H1 (cell line): Measurements from ENCODE around the gene ZNF366. TPM values are rescaled to one million over a fixed set of nuclear protein-coding genes. Genes with fewer than 3 reads are reported as not detected.

Source experiments
- CTCF ChIA-PET: fragments of 300-600 bp; sonication (Branson Sonifier 250); formaldehyde crosslinking; loops from one replicate; lab custom pipeline; 2021; ENCODE audit not compliant: partially characterized antibody; lab: Charles Lee
- POLR2A ChIA-PET: fragments of 300-600 bp; sonication (Branson Sonifier 250); formaldehyde crosslinking; loops from one replicate; lab custom pipeline; 2021; ENCODE audit warnings: inconsistent platforms; ENCODE audit not compliant: partially characterized antibody; lab: Charles Lee
- DNase-seq, 2 experiments: peaks; one replicate each; pipeline versions ENCODE4 v3.0.0 to v3.0.0-alpha.2; 2010 to 2022; ENCODE audit warnings: low spot score in 2 of 2, low read depth in 1 of 2, mixed read lengths in 1 of 2
- FAIRE-seq: peaks from 2 replicates; lab custom pipeline; 2011; peaks lifted over from hg19 to GRCh38; lab: Jason Lieb, UNC
- H2AFZ ChIP-seq: 2 replicates; pipeline ENCODE4 v1.8.1; 2012; ENCODE audit warnings: low read length, inconsistent platforms
- H2AK5ac ChIP-seq: 2 replicates; pipeline ENCODE4 v1.6.1; 2013; ENCODE audit warnings: low read depth, low read length
- H2BK120ac ChIP-seq: replicated peaks from 2 replicates; pipeline ENCODE3; 2013; ENCODE audit warnings: low read depth, low read length, inconsistent platforms
- H2BK12ac ChIP-seq: 2 replicates; pipeline ENCODE4 v1.6.1; 2013; ENCODE audit warnings: low read depth, low read length
- H2BK15ac ChIP-seq: 2 replicates; pipeline ENCODE4 v1.6.1; 2013; ENCODE audit warnings: low read length
- H2BK20ac ChIP-seq: 2 replicates; pipeline ENCODE4 v1.6.1; 2013; ENCODE audit warnings: low read length
- H2BK5ac ChIP-seq: 2 replicates; pipeline ENCODE4 v1.6.1; 2013; ENCODE audit warnings: low read depth, low read length
- H3K14ac ChIP-seq: 2 replicates; pipeline ENCODE4 v1.6.1; 2013; ENCODE audit warnings: inconsistent platforms; ENCODE audit not compliant: insufficient read length
- H3K18ac ChIP-seq: 2 replicates; pipeline ENCODE4 v1.6.1; 2013; ENCODE audit warnings: low read length; ENCODE audit errors: extremely low read depth
- H3K23ac ChIP-seq: 2 replicates; pipeline ENCODE4 v1.6.1; 2013; ENCODE audit warnings: inconsistent platforms; ENCODE audit not compliant: insufficient read length
- H3K23me2 ChIP-seq: 2 replicates; pipeline ENCODE4 v1.6.1; 2013; ENCODE audit warnings: low read depth, low read length
- H3K27ac ChIP-seq: 2 replicates; pipeline ENCODE4 v1.6.1; 2011; ENCODE audit warnings: low read depth, low read length, inconsistent platforms
- H3K27me3 ChIP-seq, 4 experiments: replicated peaks in 1 of 4; 1 replicate in 1 of 4; 2 replicates in 3 of 4; pipeline versions ENCODE4 v1.6.1 to v1.8.1; 2011 to 2013; ENCODE audit warnings: low read length in 3 of 4, mild to moderate bottlenecking in 3 of 4, inconsistent platforms in 2 of 4, mixed read lengths in 2 of 4, moderate library complexity in 1 of 4; ENCODE audit not compliant: control insufficient read depth in 3 of 4, insufficient read depth in 3 of 4; ENCODE audit errors: extremely low read depth in 1 of 4
- H3K36me3 ChIP-seq, 4 experiments: 2 replicates each; pipeline versions ENCODE4 v1.6.1 to v1.8.1; 2011 to 2013; ENCODE audit warnings: mild to moderate bottlenecking in 4 of 4, low read length in 3 of 4, moderate library complexity in 2 of 4, control low read depth in 1 of 4, inconsistent platforms in 1 of 4; ENCODE audit not compliant: insufficient read depth in 4 of 4, control insufficient read depth in 2 of 4
- H3K4ac ChIP-seq: replicated peaks from 2 replicates; pipeline ENCODE3; 2013; ENCODE audit warnings: low read length, low read depth, mixed read lengths, inconsistent platforms; ENCODE audit not compliant: insufficient read length
- H3K4me1 ChIP-seq, 4 experiments: replicated peaks in 1 of 4; 1 replicate in 1 of 4; 2 replicates in 3 of 4; pipeline versions ENCODE4 v1.6.1 to v1.8.1; 2011 to 2013; ENCODE audit warnings: low read length in 3 of 4, inconsistent platforms in 2 of 4, mixed read lengths in 1 of 4; ENCODE audit not compliant: insufficient read depth in 4 of 4, control insufficient read depth in 3 of 4
- H3K4me2 ChIP-seq, 2 experiments: 2 replicates each; pipeline versions ENCODE4 v1.6.1 to v1.8.1; 2011 to 2013; ENCODE audit warnings: low read depth in 2 of 2, low read length in 2 of 2, control low read depth in 1 of 2, inconsistent platforms in 1 of 2, mild to moderate bottlenecking in 1 of 2; ENCODE audit not compliant: insufficient read depth in 1 of 2
- H3K4me3 ChIP-seq, 4 experiments: fragments of 200-600, 300-600 bp in 1 of 4; sonication (generic), shearing (Covaris generic), sonication (Bioruptor Twin) in 1 of 4; 2 replicates each; pipeline versions ENCODE4 v1.5.1 to v1.8.1; 2011 to 2016; ENCODE audit warnings: low read length in 4 of 4, low read depth in 3 of 4, control low read depth in 2 of 4, inconsistent platforms in 2 of 4, mild to moderate bottlenecking in 2 of 4, mixed read lengths in 1 of 4, moderate library complexity in 1 of 4; ENCODE audit not compliant: insufficient read depth in 2 of 4; ENCODE audit errors: extremely low read depth in 1 of 4
- H3K56ac ChIP-seq: replicated peaks from 2 replicates; pipeline ENCODE3; 2013; ENCODE audit warnings: low read depth, mild to moderate bottlenecking, mixed read lengths, low read length, inconsistent platforms; ENCODE audit not compliant: insufficient read length
- H3K79me1 ChIP-seq: 2 replicates; pipeline ENCODE4 v1.6.1; 2013; ENCODE audit warnings: low read depth, low read length, control low read depth
- H3K79me2 ChIP-seq, 2 experiments: 2 replicates each; pipeline versions ENCODE4 v1.6.1 to v1.8.1; 2012 to 2013; ENCODE audit warnings: low read length in 2 of 2, mild to moderate bottlenecking in 2 of 2, inconsistent platforms in 1 of 2; ENCODE audit not compliant: insufficient read depth in 2 of 2, control insufficient read depth in 1 of 2
- H3K9ac ChIP-seq, 4 experiments: replicated peaks in 1 of 4; 1 replicate in 1 of 4; 2 replicates in 3 of 4; pipeline versions ENCODE4 v1.6.1 to v1.8.1; 2011 to 2013; ENCODE audit warnings: low read depth in 3 of 4, low read length in 3 of 4, control low read depth in 2 of 4, mild to moderate bottlenecking in 2 of 4, moderate library complexity in 2 of 4, inconsistent platforms in 1 of 4; ENCODE audit errors: extremely low read depth in 1 of 4
- H3K9me3 ChIP-seq, 2 experiments: 2 replicates each; pipeline versions ENCODE4 v1.6.1 to v1.8.1; 2012 to 2013; ENCODE audit warnings: mild to moderate bottlenecking in 2 of 2, moderate library complexity in 2 of 2, control low read depth in 1 of 2, inconsistent platforms in 1 of 2, low read depth in 1 of 2, low read length in 1 of 2, mixed read lengths in 1 of 2; ENCODE audit not compliant: insufficient read depth in 2 of 2
- H4K20me1 ChIP-seq, 2 experiments: replicated peaks in 1 of 2; 2 replicates each; pipeline versions ENCODE3 to v1.8.1; 2011 to 2013; ENCODE audit warnings: inconsistent platforms in 2 of 2, low read length in 2 of 2, mild to moderate bottlenecking in 1 of 2; ENCODE audit not compliant: insufficient read depth in 2 of 2, control insufficient read depth in 1 of 2
- H4K5ac ChIP-seq: 2 replicates; pipeline ENCODE4 v1.6.1; 2013; ENCODE audit warnings: low read length, low read depth, mixed read lengths, inconsistent platforms; ENCODE audit not compliant: insufficient read length
- H4K8ac ChIP-seq: 2 replicates; pipeline ENCODE4 v1.8.0; 2013; ENCODE audit warnings: mild to moderate bottlenecking, moderate library complexity, low read length, inconsistent platforms; ENCODE audit not compliant: insufficient read depth; ENCODE audit errors: extremely low read depth
- H4K91ac ChIP-seq: replicated peaks from 2 replicates; pipeline ENCODE3; 2013; ENCODE audit warnings: low read length, mixed read lengths, inconsistent platforms; ENCODE audit not compliant: insufficient read length
- ASH2L ChIP-seq: fragments of 200-600, 300-600 bp; sonication (generic); IDR thresholded peaks from one replicate; pipeline ENCODE4 v1.7.1; 2017; ENCODE audit warnings: low read length
- ATF3 ChIP-seq: IDR thresholded peaks from 2 replicates; pipeline ENCODE4 v1.6.1; 2011; ENCODE audit warnings: low read depth, mild to moderate bottlenecking, low read length; ENCODE audit not compliant: insufficient read depth
- BACH1 ChIP-seq: IDR thresholded peaks from 2 replicates; pipeline ENCODE4 v1.6.1; 2012; ENCODE audit warnings: low read length, improper control_type of control experiment
- CBX8 ChIP-seq: fragments of 300-800, 300-1000 bp; sonication (generic); IDR thresholded peaks from 2 replicates; pipeline ENCODE4 v1.7.1; 2016; ENCODE audit warnings: low read depth, low read length, borderline replicate concordance
- CHD2 ChIP-seq: IDR thresholded peaks from 2 replicates; pipeline ENCODE4 v1.6.1; 2012; ENCODE audit warnings: low read length, improper control_type of control experiment
- CREB1 ChIP-seq: IDR thresholded peaks from 2 replicates; pipeline ENCODE4 v1.6.1; 2012; ENCODE audit warnings: inconsistent platforms
- E2F6 ChIP-seq: IDR thresholded peaks from 2 replicates; pipeline ENCODE4 v1.6.1; 2012; ENCODE audit warnings: inconsistent platforms
- HDAC2 ChIP-seq, 2 experiments: fragments of 300-600 bp in 1 of 2; sonication (generic) in 1 of 2; IDR thresholded peaks; 2 replicates each; pipeline ENCODE4 v1.6.1; 2011 to 2012; ENCODE audit warnings: low read depth in 2 of 2, low read length in 2 of 2, mild to moderate bottlenecking in 2 of 2, moderate library complexity in 2 of 2, borderline replicate concordance in 1 of 2, inconsistent platforms in 1 of 2
- KDM1A ChIP-seq: fragments of 200-600, 300-600 bp; sonication (generic); IDR thresholded peaks from 2 replicates; pipeline ENCODE4 v1.7.1; 2016; ENCODE audit warnings: mild to moderate bottlenecking, low read length, borderline replicate concordance
- POLR2A ChIP-seq, 2 experiments: IDR thresholded peaks; 1 replicate in 1 of 2; 2 replicates in 1 of 2; pipeline ENCODE4 v1.6.1; 2011; ENCODE audit warnings: low read depth in 2 of 2, low read length in 2 of 2, mild to moderate bottlenecking in 2 of 2; ENCODE audit errors: control extremely low read depth in 1 of 2
- RFX5 ChIP-seq: IDR thresholded peaks from 2 replicates; pipeline ENCODE4 v1.6.1; 2011; ENCODE audit warnings: low read depth, low read length, improper control_type of control experiment, borderline replicate concordance
- TCF12 ChIP-seq: IDR thresholded peaks from 2 replicates; pipeline ENCODE4 v1.6.1; 2011; ENCODE audit warnings: low read depth, mild to moderate bottlenecking, low read length
- TEAD4 ChIP-seq: IDR thresholded peaks from 2 replicates; pipeline ENCODE4 v1.6.1; 2012; ENCODE audit warnings: low read depth, low read length, inconsistent platforms, mixed read lengths
- WGBS, 2 experiments: shearing (Covaris generic) in 1 of 2; methylation state at CpG; one replicate each; pipeline versions ENCODE4 v1.1.6 to v1.1.7; 2013 to 2015; ENCODE audit warnings: low lambda C conversion rate in 2 of 2, mixed read lengths in 2 of 2, inconsistent platforms in 1 of 2, low coverage in 1 of 2, missing lambda C conversion rate in 1 of 2; ENCODE audit not compliant: insufficient replicate concordance in 2 of 2, insufficient coverage in 1 of 2, insufficient read length in 1 of 2; ENCODE audit errors: extremely low coverage in 1 of 2, missing lambda C conversion rate in 1 of 2; 5-methylcytosine and 5-hydroxymethylcytosine counted together
- polyA plus RNA-seq, 7 experiments: library from polyadenylated mRNA; depleted of rRNA in 3 of 7; stranded (reverse) in 5 of 7; unstranded in 2 of 7; fragments of >200 nt in 5 of 7; fragments of 200-250 nt in 2 of 7; gene quantifications; 1 replicate in 5 of 7; 2 replicates in 1 of 7; 4 replicates in 1 of 7; pipeline versions ENCODE4 v1.2.1 to v1.2.3, GENCODE V29; 2011 to 2013; ENCODE audit warnings: missing spikeins in 2 of 7, mixed read lengths in 2 of 7
- total RNA-seq: library from RNA; stranded (reverse); fragmentation: NEBNext Ultra II Directional; extraction: Animal tissue kit (Norgen Biotek cat#: 25700); gene quantifications from 2 replicates; pipeline ENCODE4 v1.2.1, GENCODE V29; 2021

The ZNF366 gene
- total and polyA plus RNA-seq, 2 of the 8 experiments (the other 6 are each of a cell fraction or from before 2014, with no cell fraction given): not detected

GRCh38 chr5:72530196-72530595 lies 23.0 kb upstream of the ZNF366 start:
- no peak overlapping the region for H2BK120ac ChIP-seq
- H2BK15ac ChIP-seq: no peak overlapping the region
- H2AK5ac ChIP-seq: no peak overlapping the region
- H2BK12ac ChIP-seq: no peak overlapping the region
- H3K79me2 ChIP-seq: no peaks in the 10 kb centered on the region
- no peaks in the 10 kb centered on the region for H3K36me3 ChIP-seq
- peaks cover 0 to 3% (median 0%) of the 10 kb centered on the region in 4 experiments; a peak in 1 of 7 replicates for H3K4me1 ChIP-seq
- H4K20me1 ChIP-seq: no peaks in the 10 kb centered on the region
- no peak overlapping the region for H4K5ac ChIP-seq
- no peak overlapping the region for H2BK20ac ChIP-seq
- no peak overlapping the region for H3K4me3 ChIP-seq
- no peak overlapping the region for H3K9ac ChIP-seq
- no peak overlapping the region for H4K91ac ChIP-seq
- H3K4me2 ChIP-seq: no peak overlapping the region
- FAIRE-seq (no peak), DNase-seq (no peak)
- no peaks in the 10 kb centered on the region for H3K23me2 ChIP-seq
- no peak overlapping the region for H3K18ac ChIP-seq
- 90% methylated on average over 7 of the region's 7 CpGs; no CpG with 5 or more reads in 1 of the 2 experiments for WGBS, 2 experiments
- no peak overlapping the region for H2BK5ac ChIP-seq
- no peak overlapping the region for H3K23ac ChIP-seq
- POLR2A ChIA-PET: no interaction called here
- H3K27me3 ChIP-seq: no peaks in the 10 kb centered on the region
- CTCF ChIA-PET: interaction anchor here (1.3 to 1.7 kb wide), 3 partner anchors 11 to 128 kb away, joined by 3 to 6 read pairs (median 4); partner anchors contain the start of gene ZNF366
- H4K8ac ChIP-seq: no peak overlapping the region
- no peaks in the 10 kb centered on the region for H3K79me1 ChIP-seq
- no peak overlapping the region for H3K14ac ChIP-seq
- no peaks in the 10 kb centered on the region for H3K9me3 ChIP-seq
- H3K27ac ChIP-seq: no peak overlapping the region
- no peak overlapping the region for H2AFZ ChIP-seq
- H3K4ac ChIP-seq: no peak overlapping the region
- no peak overlapping the region for H3K56ac ChIP-seq
- TF ChIP-seq HDAC2 (IDR thresholded peaks at IDR 0.05; ENCODE audit: borderline replicate concordance in 1 of 2, low read depth in 2 of 2, low read length in 2 of 2) (no peak), CHD2 (no peak), TCF12 (no peak), TEAD4 (no peak), RFX5 (no peak), KDM1A (no peak), ASH2L (no peak), ATF3 (no peak), CBX8 (no peak), BACH1 (no peak), CREB1 (no peak), E2F6 (no peak), POLR2A (IDR thresholded peaks at IDR 0.05; ENCODE audit: control extremely low read depth in 1 of 2, low read depth in 2 of 2, low read length in 2 of 2) (no peak)
